DMS153 (cell line): ENCODE data around the gene HGD.
"Not testable (repeated sequence)": the region's sequence is repeated elsewhere in the genome, so short reads cannot be mapped to it uniquely, and the experiment has no call there.

Source experiments
- DNase-seq: peaks from one replicate; lab custom pipeline; 2025; lab: John Stamatoyannopoulos, UW

HGD gene, protein sequence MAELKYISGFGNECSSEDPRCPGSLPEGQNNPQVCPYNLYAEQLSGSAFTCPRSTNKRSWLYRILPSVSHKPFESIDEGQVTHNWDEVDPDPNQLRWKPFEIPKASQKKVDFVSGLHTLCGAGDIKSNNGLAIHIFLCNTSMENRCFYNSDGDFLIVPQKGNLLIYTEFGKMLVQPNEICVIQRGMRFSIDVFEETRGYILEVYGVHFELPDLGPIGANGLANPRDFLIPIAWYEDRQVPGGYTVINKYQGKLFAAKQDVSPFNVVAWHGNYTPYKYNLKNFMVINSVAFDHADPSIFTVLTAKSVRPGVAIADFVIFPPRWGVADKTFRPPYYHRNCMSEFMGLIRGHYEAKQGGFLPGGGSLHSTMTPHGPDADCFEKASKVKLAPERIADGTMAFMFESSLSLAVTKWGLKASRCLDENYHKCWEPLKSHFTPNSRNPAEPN

DNA sequence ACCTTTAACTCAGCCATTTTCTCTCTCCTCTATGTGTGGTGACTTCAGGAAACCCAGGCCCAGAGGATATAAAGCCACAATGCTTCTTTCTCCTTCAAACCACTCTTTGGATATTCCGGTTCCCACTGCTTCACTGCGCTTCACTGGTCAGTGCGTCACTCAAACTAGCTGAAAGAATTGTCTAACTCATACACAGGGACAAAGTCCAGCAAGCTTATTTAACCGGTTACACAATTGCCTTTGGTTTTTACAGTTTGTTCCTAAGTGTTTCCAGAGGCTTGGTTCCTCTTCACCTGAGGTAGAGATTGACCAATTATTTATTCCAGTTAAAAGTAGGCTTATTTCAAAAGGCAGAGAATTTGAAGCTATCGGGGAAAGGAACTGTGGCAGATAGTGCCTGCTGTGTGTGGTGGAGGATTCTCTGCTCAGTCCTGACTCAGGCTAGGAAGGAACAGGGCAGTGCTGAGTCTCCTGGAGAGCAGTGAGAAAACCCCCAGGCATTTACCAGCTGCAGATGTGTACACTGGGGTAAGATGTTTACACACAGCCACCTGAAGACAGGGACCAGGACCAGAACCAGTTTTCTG, at the start of gene HGD:
Gene HGD (minus strand): TSS at position 145 of the 587 bp plus-strand sequence. CDS start 128 bp downstream, at position 17.
- DNase-seq: no peak

DNA sequence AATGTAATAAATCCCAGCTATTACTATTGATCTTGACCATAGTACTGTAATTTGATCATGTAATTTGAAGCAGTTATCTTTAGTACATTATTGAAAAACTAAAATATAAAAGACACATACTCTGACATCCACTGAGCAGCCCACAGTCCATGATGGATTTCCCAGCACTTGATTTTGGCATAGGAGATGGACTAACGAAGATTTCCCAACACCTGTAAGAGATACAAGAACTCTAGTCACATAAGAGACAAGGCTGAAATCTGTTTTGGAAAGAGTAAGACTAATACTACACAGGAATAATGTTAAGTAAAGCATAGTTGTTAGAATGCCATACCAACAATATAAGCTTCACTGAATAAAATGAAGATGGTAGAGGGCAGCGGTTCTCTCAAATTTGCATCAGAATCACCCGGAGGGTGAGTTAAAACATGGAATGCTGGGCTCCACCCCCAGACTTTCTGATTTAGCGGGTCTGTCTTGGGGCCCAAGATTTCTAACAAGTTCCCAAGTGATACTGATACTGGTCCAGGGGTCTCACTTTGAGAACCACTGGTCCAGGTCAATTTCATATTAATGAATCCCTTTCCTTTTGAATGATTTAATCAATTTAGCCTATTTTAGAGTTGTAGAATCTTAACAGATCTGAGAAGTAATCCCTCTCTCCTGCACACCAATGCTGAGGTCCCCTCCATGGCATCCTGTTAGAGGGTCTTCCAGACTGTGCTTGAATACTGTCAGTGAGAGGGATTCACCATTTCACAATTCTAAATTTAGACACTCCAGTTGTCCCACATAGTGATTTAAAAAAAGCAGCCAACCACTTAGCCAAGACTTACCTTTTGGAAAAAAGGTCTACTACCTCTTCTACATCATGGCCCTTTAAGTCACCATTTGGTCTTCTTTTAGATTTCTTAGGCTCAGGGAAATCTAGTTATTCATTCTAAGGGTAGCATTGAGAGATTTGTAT, 48.8 kb upstream of the HGD start:
- no peak for DNase-seq

DNA sequence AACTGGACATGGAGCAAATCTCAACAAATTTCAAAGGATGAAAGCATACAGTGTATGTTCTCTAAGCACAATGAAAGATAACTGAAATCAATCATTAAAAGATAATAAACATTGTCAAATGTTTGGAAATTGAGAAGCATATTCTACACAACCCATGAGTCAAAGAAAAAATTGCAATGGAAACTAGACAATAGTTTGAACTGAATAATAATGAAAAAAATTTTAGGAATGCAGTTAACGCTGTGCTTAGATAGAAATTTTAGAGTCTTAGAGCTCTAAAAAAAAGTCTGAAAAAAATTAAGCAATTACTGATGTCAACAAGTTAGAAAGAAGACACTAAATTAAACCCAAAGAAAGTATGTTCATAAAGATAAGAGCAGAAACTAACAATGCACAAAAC, 44.8 kb upstream of the HGD start:
- DNase-seq: no peak

DNA sequence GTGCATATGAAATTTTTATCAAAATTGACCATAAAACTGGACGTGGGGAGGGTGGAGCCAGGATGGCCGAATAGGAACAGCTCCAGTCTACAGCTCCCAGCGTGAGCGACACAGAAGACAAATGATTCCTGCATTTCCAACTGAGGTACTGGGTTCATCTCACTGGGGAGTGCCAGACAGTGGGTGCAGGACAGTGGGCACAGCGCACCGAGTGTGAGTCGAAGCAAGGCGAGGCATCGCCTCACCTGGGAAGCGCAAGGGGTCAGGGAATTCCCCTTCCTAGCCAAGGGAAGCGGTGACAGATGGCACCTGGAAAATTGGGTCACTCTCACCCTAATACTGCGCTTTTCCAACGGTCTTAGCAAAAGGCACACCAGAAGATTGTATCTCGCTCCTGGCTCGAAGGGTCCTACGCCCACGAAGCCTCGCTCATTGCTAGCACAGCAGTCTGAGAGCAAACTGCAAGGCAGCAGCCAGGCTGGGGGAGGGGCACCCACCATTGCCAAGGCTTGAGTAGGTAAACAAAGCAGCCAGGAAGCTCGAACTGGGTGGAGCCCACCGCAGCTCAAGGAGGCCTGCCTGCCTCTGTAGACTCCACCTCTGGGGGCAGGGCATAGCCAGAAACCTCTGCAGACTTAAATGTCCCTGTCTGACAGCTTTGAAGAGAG, 37.3 kb upstream of the HGD start:
- DNase-seq: not testable (repeated sequence)

DNA sequence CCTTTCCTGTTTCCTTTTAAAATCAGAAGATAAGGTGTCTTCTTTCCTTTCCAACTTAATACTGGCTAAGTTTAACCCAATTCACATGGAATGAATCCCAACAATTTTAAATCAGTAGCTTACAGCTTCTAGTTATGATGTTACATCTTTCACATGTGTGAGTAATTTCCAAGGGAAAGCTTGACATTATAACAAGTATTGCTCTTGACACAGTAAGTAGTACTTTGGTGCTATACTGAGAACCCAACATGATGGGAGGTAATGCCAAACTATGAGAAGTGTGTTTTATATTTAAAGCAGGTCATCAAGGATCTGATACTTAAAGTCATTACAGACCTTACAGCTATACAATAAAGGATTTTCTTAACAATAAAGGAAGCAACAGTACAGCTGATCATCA, 31.2 kb upstream of the HGD start:
- DNase-seq: no peak

DNA sequence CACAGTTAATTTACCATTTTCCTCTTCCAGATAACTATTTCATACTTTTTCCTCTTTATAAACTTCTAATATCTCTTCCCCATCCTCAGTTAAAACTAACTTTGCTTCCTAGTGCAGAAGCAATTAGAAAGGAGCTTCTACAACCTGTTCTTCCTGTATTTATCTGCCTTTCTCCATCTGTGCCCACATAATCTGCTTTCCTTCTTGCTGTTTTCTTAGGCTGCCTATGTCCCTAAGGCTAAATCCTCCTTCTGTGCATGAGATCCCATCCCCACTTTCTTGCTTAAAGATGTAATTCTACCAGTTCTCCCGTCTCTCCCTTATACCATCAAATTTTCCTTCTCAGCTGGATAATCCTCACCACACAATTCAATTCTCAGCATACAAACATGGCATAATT, 28.3 kb upstream of the HGD start:
- DNase-seq: no peak

DNA sequence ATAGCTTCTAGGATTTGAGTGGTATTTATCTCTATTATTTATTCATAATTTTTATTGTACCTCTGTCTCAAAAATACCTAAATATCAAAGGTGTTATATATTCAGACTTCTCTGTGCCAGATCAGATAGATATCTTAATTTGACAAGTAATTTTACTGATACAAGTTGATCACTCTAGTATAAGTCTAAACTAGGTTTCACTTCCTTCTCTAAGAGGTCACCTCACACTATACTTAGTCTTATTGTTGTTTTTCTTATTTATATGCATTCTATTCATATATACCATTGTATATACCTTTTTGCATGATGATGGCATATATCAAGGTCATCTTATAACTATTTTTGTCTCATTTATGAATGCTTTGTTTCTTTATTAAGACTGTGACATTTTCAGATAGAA, 26.4 kb upstream of the HGD start:
- no peak for DNase-seq

DNA sequence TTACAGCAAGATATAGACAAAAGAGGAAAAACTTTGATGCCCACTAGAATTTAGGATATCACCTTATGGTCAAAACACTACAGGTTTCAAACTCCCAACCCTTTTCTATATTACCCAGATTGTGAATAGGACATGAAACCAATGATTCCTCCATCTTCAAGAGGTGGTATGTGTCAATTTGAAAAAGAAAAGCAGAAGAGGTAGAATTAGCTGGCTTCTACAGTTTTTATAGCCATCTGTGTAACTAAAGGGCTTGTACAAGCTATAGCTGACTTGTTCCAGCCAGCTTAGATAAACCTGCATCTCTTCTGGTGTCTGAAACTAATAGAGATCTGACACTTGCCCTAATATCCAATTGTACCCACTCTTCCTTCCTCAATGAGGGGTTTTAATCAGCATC, 24.9 kb upstream of the HGD start:
- no peak for DNase-seq

DNA sequence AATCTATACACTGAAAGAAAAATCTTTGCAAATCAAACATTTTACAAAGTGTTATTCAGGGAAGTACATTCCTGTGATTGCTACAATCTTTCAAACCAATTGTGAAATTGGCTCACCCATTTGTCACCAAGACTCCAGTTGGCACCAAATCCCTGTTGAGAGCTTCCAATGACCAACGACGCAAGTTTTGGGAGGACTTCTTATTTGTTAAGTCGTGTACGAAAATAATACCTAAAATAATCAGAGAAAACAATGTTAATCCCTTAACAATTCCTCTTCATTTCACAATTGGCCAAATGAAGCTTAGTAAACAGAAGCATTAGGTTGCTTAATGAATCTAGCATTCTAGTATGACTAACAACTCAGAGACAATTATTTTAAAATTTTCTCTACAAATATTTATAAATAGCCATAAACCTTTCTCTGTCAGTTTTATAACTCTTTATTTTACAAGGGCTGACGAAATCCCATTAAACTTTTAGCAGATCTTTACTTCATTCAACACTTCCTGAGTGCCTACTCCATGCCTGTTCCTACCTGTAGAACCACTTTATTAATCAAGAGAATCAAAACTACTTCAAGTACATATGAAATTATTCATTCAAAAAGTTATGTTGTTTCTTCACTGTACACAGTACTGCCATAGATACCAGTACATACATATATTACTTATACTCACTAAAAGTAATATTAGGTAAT, 24.0 kb upstream of the HGD start:
- DNase-seq: no peak

DNA sequence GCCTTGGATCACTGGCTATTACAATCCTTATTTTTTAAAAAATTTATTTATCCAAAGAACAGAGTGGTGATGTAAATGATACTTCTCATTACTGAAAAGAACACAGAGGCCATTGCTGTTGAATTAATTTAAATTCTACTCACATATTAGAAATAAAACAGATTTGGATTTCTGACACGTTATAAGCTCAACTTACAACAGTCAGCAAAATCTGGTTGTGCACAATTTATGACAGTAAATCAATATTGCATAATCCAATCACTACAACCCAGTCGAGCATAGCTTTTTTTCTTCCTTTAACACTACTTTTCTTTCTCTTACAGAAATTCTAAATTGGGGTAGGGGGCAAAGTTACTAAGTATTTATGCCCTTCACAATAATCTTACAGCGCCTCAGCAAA, 17.3 kb upstream of the HGD start:
- no peak for DNase-seq

DNA sequence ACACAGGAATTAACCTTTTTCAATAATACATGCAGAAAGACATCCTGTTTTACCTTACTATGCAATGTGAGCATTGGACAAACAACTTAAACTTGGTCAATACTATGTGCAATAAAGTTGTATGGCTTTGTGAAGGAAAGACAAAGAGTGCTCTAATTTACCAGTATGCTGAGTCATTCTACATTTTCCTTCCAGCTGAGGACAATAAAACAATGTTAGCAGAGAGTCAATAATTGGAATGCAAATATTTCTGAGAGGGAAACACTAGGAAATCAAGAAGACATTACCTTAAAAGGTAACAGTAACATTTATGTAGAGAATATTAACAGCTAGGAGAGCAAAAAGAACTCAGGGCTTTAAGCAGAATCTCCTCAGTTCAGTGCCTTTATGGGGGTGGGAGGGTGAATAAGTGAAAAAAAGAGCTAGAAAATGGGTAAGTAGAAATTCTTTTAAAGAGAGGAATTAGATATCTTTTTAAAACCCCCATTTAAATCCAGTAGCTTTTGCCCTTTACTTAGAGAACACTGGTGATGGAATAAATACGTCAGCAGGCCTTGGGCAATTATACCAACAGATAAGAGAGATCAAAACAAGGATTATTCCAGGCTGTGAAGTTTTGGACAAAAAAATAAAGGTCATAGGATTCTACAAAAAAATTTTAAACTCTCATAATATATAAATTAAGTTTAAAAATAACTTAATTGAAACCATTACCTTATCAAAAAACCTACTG, 11.6 kb upstream of the HGD start:
- DNase-seq: peak; percentile 81

DNA sequence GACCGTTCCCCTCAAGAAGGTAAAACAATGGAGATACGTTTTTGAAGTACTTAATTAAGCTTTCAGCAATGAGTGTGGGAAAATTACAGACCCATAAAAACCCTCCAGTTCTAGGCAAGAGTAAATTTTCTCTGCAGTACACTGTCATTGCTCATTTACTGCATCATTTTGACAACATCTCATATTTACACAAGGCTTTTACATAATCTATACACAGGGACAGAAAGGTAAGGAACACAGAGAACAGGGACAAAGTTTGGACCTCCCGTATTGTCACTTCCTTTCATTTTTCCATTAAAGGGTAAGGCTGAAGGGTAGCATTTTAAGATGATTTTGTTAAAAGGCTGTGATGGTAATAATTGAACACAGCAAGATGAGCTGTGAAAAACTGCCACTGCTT, 7.4 kb upstream of the HGD start:
- DNase-seq: no peak

DNA sequence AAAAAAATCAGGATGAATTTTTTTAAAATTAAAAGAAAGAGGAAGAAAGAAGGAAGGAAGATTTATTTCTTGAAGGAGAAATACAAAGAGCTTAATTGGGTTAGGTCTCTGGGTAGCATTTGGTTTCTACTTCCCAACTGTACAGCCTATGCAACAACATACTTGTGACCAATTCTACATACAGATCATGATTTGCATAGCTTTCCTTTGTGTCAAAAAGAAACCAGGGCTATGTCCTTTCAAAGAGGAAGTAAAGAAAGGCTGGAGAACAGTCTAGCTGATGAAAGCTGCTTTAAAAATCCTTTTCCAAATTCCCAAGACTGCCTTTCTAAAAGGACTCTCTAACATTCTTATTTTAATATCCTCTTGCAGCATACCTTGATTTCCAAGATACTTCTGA, 6.1 kb upstream of the HGD start:
- DNase-seq: no peak

DNA sequence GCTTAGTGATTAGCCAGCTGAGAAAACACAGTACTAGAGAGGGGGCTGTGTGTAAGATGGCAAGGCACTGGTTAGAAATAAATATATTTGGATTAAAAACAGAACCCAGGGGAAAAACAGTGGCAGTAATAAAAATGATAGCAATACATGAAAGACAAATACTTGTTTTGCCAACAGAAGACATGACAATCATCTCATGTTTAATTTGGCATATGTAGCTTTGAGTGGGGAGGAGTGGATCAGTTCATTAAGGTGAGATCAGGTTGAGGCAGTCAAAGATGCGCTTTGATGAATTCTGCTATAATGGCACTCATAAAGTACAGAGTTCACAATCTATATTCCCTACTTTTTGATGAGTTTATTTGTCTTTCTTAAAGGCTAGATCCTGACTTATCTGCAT, 3.4 kb upstream of the HGD start:
- DNase-seq: no peak

DNA sequence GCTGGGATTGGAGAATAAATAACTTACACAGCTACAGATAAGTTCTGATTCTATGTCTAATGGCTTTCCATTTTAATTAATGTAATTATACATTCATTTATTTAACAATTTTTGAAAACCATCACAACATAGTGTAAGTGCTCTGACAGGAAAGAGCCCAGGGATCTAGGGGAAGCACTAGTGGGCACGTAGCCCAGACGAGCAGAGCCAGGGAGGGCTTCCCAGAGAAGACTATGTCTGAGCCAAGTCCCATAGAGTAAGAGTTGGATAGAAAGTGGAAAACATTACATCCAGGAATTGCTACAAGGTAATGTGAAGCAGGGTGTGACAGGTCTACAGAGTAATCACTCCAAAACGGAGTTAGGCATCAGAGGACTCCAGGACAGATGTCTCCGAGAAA, 2.9 kb upstream of the HGD start:
- no peak for DNase-seq

DNA sequence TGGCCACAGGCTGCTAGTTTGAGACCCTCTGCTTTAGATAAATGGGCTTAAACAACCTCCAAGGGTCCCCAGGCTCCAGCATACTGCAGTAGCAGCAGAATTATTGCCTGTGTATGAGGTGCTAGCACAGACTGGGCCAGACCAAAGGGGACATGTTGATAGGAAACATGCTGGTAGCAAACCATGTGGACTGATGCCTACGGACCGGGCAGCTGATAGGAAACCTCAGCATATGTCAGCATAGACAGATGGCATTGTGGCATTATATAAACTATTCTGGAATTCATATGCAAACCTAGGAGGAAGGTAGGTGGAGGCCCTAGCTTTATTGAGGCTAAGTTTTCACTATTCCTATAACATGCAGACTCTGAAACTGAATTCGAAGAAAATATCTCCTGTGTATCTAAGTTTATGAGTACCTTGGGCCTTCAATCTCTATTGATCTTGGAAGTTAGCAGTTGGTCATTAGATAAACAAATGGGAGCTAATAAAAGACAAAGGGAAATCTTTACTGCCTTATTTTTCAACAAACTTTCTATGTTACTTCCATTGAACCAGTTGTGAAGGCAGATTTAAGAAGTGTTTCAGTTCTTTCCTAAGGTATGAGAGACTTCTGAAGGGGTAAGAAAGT, 1.7 kb upstream of the HGD start:
- DNase-seq: no peak

DNA sequence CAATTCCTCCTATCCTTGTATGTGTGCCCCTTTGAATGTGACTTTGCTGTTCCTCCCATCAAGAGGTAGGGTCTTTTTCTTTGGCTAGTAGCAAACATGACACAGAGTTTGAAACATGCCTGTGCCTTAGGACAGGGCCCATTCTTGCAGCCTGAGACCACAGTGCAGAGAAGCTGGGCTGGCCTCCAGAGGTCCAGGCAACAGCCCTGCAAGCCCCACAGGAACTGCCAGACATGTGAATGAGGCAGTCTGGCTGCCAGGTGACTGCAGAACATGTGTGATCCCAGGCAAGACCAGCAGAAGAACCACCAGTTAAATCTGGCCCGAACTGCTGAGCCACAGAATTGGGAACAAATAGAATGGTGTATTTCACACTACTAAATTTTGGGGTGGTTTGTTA, 1.2 kb upstream of the HGD start:
- no peak for DNase-seq

DNA sequence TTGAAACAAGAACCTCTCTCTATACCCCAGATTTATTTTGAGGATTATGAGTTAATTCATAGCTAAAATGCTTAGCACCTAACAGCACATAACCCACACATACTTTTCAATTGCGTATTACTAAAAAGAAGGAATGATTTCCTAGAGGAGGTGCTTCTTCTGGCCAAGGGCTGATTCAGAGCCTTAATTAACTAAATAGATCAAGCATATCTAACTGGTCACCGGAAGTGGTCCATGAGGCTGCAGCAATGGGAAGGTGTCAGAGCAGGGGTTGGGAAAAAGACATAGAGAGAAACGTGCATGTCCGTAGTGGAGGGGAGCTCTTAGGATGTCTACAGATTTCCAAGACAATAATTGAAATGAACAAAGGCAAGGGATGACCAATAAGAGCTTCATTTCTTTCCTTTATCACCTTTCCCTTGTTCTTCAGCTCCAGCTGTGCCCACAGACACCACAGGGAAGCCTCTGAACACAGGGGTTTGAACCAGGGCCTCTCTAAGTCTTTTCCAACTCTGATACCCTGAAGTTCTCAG, 467 bp downstream of the HGD start:
- no peak for DNase-seq

DNA sequence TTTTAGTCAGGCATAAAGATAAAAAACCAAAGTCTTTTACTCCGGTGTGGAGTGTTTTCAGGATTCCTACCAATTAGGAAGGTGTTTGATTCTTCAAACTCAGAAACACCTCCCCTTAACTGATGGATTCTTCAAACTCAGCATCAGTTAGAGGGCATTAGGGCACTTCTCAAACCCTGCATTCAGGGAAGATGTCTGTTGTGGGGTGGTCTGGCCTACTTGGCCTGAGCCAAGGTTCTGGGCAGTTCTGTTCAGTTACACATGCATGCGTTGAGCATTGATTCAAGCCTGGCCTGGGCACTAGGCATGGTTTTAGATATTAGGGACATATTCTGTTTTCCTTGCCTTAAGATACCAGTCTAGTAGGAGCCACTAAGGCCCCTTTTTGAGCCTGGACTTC, 1.0 kb downstream of the HGD start:
- DNase-seq: no peak
